GM19238 (cell line): ENCODE measurements around the gene MTHFS.
A peak's percentile ranks its signal among the peaks of the same experiment; 100 is the strongest.
"Not testable (repeated sequence)": the region's sequence is repeated elsewhere in the genome, so short reads cannot be mapped to it uniquely, and the experiment has no call there.

Experiments used
- DNase-seq: peaks from one replicate; pipeline ENCODE4 v3.0.0; 2011; ENCODE audit warnings: low spot score; ENCODE audit not compliant: insufficient read length

The MTHFS gene

DNA sequence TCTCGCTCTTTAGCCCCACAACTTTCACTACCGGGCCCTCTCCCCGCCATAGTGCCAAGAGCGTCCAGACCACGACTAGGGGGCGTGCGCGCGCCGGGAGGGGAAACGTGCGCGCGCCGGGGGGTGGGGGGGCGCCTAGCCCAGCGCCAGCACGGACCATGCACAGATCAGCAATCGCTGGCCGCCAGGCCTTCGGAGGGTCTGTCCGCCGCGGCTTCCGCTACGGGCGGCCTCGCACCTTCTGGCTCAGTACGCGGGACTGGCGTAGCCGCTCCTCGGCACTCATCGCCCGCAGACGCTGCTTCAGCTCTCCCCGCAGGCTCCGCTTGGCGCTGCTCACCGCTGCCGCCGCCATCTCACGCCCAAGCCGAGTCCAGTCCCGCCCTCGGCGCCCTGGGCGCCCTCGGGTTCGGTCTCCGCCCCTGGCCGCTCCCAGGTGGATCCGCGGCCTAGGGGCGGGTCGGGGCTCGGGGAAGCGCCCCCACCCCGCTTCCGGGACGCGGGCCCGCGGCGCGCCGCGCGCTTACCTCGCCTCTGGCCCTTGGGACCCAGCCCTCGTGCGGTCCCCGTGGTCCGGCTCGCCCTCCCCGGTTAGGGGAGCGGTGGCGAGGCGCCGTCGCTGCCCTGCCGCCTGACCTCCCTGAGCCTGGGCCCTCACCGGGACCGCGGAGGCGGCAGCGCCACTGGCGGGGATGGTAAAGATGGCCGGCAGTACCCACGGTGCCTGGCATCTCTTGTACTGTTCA is at the start of gene MTHFS:
Gene MTHFS (minus strand): TSS at position 381 of the 746 bp plus-strand sequence. CDS start 26 bp downstream, at position 355.
- DNase-seq, result peak; percentile 62

DNA sequence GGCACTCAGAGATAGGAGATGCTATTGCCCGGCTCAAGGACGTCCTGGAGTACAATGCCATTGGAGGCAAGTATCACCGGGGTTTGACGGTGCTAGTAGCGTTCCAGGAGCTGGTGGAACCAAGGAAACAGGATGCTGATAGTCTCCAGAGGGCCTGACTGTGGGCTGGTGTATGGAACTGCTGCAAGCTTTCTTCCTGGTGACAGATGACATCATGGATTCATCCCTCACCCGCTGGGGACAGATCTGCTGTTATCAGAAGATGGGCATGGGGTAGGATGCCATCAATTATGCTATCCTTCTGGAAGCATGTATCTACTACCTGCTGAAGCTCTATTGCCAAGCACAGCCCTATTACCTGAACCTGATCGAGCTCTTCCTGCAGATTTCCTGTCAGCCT is 47.8 kb upstream of the MTHFS start:
- DNase-seq, result no peak

DNA sequence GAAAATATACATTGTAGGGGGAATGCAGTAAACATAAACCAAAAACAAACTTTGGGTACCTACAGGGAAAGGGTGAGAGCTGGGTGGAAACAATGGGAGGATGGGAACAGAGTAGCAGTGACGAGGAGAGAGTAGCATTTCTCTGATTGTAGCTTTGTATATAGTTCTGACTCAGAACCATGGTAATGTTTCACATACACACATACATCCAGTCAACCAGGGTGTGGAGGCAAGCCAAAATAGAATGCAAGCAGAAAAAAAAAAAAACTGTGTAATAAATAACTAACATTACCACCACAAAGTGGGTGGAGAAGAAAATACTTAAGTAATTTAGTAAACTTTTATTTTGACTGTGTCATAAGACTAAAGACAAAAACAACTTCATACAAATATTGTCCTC is 47.0 kb upstream of the MTHFS start:
- peak; percentile 34 for DNase-seq

DNA sequence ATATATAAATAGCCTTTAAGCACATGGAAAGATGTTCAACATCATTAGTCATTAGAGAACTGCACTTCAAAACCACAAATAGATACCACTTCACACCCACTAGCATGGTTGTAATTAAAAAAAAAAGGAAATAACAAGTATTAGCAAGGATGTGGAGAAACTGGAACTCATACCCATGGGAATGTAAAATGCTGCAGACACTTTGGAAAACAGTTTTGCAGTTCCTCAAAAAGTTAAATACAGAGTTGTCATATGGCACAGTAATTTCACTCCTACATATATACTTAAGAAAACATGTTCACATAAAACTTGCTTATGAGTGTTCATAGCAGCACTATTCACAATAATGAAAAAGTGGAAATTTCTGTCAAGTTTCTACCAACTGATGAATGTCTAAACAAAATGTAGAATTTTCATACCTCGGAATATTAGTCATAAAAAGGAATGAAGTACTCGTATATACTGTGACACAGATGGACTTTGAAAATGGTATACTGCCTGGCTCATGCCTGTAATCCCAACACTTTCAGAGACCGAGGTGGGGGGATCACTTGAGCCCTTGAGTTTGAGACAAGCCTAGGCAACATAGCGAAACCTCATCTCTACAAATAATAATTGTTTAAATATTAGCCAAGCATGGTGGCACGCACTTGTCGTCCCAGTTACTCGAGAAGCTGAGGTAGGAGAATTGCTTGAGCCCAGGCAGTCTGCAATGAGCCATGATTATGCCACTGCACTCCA is 46.1 kb upstream of the MTHFS start:
- no peak for DNase-seq

DNA sequence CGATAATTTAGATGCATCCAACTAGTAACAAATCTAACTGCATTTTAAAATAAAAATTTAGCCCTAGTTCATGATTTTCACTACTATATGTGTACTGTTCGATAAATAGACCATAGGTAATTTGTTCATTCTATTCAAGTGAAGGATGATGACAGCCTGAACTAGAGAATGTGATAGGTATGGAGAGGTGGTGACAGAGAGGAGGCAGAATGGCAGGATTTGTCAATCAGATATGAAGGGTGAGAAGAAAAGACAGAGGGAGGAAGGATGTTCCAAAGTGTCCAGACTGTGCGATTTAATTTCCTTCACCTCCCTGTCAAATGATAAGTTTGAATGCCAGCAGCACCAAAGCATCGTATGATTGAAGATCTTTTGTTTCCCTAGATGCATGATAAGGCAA is 42.6 kb upstream of the MTHFS start:
- DNase-seq, result no peak

DNA sequence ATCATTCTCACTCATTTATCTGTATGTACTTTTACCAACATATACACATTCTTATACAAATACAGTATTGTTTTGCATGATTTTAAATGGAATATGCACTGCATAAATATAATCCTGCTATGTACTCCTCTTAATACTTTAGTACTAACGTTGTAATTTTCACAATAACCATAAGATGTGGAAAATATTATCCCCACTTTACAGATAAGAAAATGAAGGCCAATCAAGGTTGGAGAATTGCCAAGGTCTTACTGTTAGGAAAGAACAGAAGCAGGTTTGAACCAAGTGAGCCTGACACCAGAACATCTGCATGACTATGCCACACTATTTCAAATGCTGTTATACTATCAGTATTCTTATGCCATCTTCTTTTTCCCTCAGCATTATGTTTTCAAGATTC is 41.3 kb upstream of the MTHFS start:
- no peak for DNase-seq

DNA sequence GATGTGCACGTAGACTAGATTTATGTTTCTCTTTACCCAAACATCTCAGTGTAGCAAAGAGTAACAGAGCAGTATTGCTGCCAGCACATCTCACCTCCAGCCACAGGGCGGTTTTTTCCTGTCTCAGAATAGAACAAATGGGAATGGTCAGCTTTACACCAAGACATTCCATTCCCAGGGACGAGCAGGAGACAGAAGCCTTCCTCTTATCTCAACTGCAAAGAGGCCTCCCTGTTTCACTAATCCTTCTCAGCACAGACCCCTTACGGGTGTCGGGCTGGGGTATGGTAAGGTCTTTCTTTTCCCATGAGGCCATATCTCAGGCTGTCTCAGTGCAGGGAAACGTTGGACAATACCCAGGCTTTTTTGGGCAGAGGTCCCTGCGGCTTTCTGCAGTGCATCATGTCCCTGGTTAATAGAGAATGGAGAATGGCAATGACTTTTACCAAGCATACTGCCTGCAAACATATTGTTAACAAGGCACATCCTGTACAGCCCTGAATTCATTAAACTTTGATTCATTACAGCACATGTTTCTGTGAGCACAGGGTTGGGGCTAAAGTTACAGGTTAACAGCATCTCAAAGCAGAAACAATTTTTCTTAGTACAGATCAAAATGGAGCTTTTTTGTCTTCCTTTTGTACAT is 38.9 kb upstream of the MTHFS start:
- DNase-seq, result not testable (repeated sequence)

DNA sequence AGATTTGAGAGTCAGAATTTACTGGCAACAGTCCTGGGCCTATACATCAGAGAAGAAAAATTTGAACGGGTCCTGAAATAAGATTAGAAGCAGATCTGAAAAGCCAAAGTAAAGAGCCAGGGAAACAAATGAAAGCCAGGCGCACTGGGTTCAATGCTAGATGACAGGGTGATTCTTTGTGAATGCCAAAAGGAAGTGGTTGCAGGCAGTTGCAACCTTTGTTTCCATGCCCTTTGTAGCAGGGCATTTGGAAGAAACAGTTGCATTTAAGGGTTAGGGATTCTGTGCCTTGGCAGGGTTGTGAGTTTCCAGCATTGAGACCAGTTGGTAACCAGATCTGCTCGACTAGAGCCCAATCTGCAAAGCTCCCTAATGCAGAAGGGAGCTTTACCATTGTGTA is 36.4 kb upstream of the MTHFS start:
- DNase-seq, result no peak

DNA sequence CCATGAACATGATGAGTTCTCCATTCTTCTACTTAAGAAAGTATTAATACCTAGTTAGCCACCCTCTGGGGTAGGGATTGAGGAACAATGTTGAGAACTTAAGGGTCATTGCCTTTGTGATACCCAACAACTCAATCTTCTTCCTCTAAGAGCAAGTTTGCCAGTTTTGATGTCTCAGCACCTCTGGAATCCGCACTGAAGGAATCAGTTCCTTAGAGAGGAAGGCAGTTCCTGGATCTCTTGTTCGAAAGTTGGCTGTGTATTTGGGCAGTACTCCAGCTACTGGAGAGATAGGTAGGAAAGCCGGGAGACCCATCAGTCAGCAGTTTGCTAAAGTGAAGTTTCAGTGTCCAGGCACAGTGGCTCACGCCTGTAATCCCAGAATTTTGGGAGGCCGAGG is 35.6 kb upstream of the MTHFS start:
- DNase-seq, result no peak

DNA sequence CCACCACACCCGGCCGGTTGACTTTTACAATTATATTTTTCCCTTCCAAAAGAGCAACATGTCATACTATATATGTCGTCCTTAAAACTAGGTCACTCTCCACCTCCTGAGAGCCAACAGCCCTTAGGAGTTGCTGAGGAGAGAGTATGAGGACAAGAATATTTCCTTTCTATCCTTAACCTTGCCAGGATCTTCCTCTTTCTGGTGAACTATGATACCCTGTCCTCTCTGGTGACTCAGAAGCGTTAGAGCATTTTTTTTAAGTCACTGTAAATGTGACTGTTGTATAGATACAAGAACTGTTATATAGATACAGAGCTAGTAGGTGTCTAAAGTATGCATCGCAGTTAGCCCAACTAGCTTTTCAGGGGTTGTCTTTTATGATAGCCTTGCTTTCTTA is 33.7 kb upstream of the MTHFS start:
- no peak for DNase-seq

DNA sequence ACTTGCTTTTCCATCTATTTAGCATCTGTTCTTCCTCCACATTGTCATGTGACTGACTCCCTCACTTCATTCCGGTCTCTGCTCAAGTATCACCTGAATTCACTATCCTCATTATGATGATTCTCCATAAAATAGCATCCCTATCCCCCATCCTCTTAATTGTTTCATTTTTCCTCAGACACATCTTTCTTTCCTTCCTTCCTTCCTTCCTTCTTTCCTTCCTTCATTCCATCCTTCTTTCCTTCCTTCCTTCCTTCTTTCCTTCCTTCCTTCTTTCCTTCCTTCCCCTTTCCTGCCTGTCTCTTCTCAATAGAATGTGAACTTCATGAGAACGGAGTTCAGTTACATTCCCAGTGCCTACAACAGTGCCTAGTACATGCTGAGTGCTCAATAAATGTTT is 32.6 kb upstream of the MTHFS start:
- no peak for DNase-seq

DNA sequence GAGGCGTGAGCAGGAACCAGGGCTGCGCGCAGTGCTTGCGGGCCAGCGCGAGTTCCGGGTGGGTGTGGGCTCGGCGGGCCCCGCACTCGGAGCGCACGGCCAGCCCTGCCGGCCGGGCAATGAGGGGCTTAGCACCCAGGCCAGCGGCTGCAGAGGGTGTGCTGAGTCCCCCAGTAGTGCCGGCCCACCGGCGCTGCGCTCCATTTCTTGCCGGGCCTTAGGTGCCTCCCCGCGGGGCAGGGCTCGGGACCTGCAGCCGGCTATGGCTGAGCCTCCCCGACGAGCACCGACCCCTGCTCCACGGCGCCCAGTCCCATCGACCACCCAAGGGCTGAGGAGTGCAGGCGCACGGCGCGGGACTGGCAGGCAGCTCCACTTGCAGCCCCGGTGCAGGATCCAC is 29.3 kb upstream of the MTHFS start:
- DNase-seq, result not testable (repeated sequence)

DNA sequence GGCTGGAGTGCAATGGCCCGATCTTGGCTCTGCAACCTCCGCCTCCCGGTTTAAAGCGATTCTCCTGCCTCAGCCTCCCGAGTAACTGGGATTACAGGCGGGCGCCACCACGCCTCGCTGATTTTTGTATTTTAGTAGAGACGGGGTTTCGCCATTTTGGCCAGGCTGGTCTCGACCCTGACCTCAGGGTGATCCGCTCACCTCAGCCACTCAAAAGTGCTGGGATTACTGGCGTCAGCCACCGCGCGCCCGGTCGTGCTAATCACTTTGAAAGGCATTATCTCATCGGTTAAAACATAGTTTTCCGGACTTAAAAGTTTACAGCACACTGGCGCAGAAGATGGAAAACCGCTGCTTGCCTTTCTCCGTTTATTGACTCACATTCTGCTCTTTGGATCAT is 27.6 kb upstream of the MTHFS start:
- no peak for DNase-seq

DNA sequence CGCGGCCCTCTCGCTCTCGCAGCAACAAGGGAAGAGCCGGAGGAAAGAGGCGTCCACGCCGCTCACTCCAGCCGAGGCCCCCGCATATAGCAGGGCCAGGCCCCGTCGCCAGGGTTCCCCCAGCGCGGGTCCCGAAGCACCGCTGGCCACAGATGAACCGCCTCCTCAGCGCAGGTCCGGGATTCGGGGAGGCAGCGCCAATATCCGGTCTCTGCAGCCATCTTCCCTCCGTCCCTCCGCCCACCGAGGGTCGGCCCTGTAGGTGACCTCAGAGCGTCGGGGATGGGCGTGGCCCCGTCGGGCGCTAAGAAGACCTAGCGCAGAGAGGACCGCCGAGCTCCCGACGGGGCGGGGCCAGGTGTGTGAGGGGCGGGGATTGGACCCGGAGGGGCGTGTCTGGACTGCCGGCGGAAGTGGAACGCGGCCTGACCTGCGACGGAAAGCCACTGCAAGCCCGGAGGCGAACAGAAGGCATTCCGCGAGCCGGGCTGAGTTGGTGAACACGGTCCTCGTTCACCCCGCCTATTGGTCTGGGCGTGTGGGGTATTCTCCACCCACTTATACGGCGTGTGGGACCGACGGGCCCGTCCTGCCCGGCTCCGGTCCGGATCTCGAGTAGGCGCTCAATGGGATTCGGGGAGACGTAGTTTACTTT is 26.8 kb upstream of the MTHFS start:
- DNase-seq, result peak; percentile 96

DNA sequence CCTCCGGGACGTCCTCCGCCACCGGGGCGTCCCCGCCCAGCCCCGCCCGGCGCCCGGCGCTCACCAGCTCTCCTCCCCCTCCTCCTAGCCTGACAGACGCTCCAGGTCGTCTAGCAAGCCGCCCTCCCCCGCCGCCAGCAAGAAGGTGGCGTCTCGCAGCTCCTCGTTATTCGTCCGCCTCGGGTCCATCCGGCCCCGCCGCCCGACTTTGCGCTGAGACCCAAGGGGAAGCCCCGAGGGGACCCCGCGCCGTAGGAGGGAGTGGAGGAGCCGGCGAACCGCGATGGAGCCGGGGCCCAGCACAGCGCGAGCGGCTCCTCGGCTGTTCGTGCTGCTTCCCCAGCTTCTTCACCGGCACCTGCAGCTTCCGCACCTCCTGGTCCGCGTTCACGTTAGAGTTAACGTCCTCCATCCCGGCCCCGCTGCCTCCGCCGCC is 26.3 kb upstream of the MTHFS start:
- DNase-seq, result peak; percentile 71

DNA sequence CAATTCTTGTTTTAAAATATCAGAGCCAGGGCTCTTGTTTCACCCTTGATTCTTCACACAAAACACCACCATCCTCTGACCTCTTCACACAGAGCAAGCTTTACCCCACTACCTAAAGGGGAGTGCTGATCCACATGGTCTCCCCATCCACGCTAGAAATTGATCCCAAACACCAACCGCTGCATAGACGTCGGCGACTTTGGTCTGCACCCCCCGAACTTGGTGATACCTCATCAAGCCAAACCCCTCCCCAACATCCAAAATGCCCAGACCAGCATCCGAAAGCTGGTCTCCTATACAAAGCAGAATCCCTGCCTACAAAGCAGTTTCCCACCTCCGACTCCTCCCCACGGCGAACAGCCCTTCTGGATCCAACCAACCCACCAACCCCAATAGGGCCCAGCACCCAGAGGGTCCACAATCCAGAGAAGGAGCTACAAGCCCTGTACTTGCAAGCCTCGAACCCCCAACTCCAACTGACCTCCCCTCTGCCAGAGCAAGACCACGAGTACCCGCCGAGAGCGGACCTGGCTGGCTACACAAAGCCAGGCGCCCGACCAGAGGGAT is 25.8 kb upstream of the MTHFS start:
- DNase-seq, result no peak

DNA sequence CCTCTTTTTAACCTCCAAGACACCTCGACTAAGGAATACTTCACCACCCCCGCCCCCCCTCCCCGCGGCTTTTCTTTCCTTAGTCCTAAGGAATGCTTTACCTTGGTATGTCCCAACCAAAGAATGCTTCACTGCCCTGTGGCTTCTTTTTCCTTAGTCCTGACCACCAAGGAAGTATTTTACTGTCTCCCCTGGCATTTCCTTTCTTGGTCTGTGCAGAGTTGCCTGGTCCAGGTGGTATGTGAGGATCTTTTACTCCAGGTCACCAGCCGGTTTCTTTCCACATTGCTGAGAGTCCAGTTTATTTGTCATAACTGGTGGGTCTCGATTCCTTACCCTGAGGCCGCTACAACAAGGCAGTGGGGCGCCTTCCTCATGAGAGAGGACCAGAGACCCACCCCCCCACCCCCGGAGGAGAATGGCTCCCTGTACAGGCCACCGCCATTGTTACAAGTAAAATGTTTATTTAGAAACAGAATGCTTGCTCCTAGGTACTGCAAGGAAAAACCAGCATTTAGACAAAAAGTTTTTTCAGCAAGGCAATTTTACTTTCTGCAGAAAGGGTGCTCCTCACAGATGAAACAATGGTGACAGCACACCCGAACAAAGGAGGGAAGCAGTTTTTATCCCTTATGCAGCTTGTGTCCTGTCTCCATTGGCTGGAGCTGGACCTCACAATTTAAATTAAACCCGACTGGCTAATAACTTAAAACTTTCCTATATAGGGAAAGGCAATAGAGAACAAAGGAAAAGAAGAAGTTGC is 23.1 kb upstream of the MTHFS start:
- DNase-seq, result no peak

DNA sequence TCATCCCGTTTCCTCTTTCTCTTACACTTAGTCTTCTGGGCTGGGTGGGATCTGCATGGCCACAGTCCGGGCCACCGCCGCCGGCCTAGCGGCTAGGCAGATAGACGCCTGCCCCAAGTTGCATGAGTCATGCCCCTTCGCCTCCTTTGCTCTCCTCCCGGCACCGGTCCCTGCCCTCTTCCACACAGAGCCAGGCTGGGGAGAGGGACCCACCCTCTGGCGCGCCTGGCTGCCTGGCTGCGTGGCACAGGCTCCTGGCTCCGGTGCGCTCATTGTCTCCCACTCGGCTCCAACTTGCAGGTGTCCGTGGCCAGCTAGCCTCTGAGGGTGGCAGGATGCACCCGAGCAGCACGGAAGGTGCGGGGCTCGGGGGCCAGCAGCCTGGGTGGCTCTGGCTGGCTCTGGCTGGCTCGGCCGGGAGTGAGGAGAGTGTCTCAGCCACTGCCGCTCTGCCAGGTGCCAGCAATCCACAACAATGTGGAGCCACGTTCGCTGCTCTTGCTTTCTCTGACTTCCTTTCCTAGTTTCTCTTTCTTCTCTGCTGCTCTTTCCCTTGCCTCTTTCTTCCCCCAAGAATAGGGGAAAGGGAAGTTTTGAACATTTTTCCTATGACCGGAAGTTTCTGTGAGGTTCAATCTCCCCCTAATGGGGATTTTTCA is 22.4 kb upstream of the MTHFS start:
- DNase-seq, result no peak

DNA sequence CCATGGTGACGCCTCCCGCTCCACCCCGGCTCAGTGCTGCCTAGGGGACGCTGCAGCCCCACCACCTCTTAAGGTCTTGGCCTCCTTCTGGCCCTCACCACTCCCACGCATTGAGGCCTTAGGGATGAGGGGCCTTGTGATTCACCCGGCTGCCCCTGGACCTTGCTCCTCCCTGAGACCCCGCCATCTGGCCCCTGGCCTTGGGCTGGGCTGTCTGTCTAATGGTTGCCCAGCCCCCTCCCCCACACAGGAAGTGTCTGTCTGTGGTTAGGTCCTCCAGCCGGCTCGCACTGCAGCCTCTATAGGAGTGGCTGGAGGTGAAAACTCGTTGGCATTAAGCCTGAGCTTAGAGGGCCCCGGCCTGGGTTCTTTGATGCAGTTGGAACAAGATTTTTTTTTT is 21.5 kb upstream of the MTHFS start:
- DNase-seq, result no peak

DNA sequence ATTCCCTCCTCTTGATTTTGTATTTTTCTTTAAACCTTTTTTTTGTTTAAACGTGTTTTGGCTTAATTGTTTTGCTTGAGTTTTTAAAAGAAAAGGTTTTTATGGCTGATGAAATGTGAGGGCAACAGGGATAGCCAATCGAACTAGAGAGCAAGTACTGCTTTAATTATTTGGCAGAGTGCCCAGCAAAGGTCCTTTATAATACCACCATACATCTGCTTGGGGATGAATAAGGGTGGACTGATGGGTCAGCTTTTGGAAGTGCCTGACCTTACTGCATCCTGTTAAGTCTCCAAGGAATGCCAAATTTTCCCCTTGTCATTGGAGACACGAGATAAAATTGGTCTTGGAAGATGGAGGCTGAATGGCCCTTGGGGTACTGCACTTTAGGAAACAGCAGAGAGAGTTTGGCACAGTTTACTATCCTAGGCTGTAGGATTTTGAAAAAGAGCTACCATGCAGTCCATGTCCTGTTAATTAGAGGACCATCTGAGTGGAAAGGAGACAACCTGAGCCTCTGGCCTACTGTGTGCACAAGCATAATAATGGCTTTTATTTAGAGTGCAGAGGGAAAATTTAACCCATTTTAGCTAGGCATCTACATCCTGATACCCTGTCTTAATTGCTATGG is 19.8 kb upstream of the MTHFS start:
- DNase-seq, result no peak
